Stimulated activated naive CD8-positive, alpha-beta T cell treated with anti-CD3 and anti-CD28 coated beads, Interleukin-15, Interleukin-2, amounts not matched to agents 100 U/mL and 50 U/mL, for 24 hours (primary cell): ENCODE results near the gene SLC38A2.
"Not testable (repeated sequence)": the region's sequence is repeated elsewhere in the genome, so short reads cannot be mapped to it uniquely, and the experiment has no call there.

Experiments
- ATAC-seq: fragments of 150-1000 bp; cut with Tn5 transposase; one replicate; pipeline ENCODE4 v1.10.0; 2021
- DNase-seq: peaks from one replicate; pipeline ENCODE4 v3.0.0; 2021

SLC38A2 gene

GRCh38 chr12:46360908-46361666 is 11.5 kb downstream of the SLC38A2 start:
- no peak for DNase-seq
- ATAC-seq, result no peak

DNA sequence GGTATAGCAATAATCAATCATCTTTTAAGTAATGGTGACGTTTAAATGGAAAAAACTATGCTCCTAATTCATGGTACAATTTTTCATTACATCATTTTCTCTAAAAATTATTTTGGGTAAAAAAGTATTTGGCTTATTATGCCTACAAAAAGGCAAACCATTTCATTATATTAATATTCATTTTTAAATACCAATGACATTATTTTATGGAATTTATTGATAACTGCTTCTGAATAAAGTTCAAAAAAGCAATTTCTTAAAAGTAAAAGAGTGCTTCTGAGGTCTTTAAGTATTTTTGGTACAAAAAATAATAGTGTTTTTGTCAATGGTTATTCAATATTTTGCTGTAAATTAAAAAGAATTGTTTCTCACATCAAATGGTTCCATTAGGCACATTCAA is 12.2 kb downstream of the SLC38A2 start:
- no peak for DNase-seq
- ATAC-seq, result no peak

GRCh38 chr12:46359667-46360280 is 12.8 kb downstream of the SLC38A2 start:
- DNase-seq, result no peak
- no peak for ATAC-seq

- no peak for ATAC-seq
- DNase-seq, result no peak
These were observed 13.5 kb downstream of the SLC38A2 start for GRCh38 chr12:46358791-46359666.

DNA sequence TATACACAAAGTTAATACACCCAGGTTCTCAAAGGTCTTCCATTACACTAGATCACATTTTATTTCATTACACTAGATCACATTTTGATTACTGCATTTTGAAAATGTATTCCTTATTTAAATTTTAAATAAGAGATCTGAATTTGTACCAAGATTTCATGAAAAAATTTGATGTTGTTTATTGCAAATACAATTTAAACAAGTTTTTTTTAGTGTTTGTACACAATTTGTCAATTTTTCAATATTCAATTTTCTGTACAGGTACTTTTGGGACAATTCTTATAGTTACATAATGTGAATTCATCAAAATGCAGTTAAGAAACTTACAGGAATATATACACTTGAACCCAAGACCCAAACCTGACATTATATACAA is 14.3 kb downstream of the SLC38A2 start:
- ATAC-seq (no peak), DNase-seq (no peak)

DNA sequence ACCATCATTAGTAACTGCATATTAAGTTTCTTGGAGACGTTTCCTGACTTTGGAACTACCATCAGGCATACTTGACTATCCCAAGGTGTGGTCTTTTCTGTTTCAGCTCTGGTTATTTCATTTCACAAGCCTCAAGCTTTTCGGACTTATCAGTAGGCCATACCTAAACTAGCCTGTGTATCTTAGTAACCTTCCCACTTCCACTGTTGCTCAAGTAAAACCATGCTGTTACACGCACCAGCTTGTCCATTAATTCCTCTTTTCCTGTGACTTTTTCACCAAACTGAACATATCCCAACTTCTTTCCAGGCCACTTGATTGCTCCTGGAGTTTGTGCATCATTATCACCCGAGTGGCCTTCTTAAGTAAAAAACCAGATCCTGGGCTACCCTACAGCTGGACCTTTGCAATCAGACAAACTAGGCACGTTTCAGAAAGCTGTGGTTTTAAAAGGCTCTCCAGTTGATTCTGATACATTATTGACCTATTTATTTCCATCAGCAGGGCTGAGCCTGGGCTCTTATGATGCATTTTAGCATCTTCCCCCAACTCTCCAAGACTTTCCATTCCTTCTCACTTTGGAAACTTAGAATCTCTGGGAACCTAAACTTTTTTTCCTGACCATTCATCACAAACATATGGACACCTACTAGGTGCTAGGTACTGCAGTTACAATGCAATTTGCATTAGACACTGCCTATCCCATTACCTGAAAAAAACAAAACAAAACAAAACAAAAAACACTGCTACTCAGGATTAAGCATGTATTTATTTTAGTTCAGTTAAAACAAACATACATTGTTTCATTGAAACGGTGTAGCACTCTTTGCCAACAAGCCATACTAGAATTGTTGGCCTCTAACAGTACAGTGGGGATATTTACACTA is 14.9 kb downstream of the SLC38A2 start:
- DNase-seq (no peak), ATAC-seq (no peak)

DNA sequence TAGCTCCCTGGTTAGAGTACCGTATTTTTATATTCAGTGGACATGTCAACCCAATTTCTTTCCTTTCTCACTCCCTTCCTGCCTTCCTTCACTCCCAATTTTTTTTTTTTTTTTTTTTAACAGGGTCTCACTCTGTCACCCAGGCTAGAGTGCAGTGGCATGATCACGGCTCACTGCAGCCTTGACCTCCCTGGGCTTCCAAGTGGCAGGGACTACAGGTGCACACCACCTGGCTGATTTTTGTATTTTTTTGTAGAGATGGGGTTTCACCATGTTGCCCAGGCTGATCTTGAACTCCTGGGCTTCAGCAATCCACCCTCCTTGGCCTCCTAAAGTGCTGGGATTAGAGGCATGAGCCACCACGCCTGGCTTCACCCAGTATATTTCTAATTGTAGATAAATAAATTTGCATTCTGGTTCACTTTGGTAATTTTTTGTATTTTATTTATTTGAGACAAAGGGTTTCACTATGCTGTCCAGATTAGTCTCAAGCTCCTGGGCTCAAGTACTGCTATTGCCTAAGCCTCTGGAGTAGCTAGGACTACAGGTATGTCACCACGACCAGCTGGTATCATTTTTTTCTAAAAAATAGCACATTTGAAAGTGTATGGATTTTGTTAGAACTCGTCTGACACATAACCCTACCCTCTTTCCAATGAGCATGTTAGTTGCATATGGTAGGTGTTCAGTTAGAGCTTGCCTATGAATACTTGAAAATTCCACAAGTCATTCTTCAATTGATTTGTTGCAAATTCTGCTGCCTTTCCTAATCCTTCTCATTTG is 15.7 kb downstream of the SLC38A2 start:
- DNase-seq (no peak), ATAC-seq (no peak)

- no peak for ATAC-seq
- DNase-seq, result no peak
These were observed 17.8 kb downstream of the SLC38A2 start for GRCh38 chr12:46354802-46355199.

GRCh38 chr12:46354111-46354801 is 18.3 kb downstream of the SLC38A2 start:
- ATAC-seq, result no peak
- DNase-seq, result no peak

GRCh38 chr12:46351886-46352650 is 20.5 kb downstream of the SLC38A2 start:
- DNase-seq (no peak), ATAC-seq (no peak)

DNA sequence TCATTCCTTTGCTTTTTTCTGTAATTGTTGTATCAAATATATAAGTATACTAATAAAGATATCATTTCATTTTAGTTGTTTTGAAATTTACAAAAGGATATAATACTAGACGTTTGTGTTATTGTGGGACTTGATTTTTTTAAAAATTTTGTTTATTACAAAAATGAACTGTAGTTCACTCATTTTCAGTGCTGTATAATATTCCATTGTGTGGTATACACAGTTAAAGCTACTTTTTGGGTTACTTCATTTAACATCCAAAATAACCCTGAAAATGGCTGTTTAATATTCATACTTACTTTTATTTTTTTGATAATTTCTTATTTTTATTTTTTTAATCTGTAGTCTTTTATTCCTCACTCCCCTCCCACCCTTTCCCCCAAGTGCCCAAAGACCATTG is 21.4 kb downstream of the SLC38A2 start:
- ATAC-seq (no peak), DNase-seq (no peak)

DNA sequence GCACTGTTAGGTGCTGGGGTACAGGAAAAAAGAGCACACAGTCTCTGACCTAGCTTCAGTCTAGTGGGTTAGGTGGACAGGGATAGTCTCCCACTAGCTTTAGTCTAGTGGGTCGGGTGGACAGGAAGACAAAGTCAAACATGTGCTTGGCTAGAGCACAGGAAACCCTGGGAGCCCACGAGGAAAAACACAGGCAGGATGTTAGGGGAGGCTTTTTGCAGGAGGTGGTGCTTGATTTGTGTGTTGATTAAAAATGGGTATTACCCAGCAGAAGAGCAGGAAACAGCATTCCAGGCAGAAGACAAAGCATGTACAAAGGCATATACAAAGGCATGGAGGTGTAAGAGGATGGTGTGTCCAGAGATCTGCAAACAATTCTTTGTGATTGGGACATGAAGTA is 23.3 kb downstream of the SLC38A2 start:
- no peak for DNase-seq
- ATAC-seq, result no peak

DNA sequence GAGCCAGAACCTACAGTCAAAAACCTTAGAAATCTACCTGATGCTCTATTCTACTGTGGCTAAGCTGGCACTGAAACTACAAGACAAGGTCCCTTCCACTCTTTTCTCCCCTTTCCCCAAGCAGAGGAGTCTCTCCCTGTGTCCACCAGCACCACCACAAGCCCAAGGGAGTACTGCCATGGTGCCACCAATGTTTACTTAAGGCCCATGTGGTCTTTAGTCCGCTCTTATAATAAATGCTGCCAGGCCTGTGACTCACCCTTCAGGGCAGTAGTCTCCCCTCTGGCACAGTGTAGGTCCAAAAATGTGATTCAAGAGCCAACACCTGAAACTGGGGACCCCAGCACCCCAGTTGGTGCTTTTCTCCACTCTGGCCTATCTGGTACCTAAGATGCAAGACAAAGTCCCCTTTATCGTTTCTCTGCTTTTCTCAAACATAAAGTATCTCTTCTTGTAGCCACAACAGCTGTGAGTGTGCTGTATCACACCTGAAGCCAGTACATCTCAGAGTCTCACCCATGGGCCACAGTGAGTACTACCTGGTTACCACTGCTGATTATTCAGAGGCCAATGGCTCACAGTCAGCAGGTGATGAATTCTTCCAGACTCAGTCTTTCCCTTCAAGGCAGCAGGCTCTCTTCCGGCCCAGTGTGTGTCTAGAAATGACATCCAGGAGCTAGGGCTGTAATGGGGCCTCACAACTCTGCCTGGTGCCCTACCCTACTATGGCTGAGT is 29.3 kb downstream of the SLC38A2 start:
- DNase-seq (no peak), ATAC-seq (no peak)

GRCh38 chr12:46342562-46343033 is 30.0 kb downstream of the SLC38A2 start:
- DNase-seq, result no peak
- ATAC-seq, result peak; percentile 55

GRCh38 chr12:46339051-46339450 is 33.5 kb downstream of the SLC38A2 start:
- no peak for DNase-seq
- no peak for ATAC-seq

GRCh38 chr12:46332260-46332659 is 40.3 kb downstream of the SLC38A2 start:
- ATAC-seq (no peak), DNase-seq (no peak)

DNA sequence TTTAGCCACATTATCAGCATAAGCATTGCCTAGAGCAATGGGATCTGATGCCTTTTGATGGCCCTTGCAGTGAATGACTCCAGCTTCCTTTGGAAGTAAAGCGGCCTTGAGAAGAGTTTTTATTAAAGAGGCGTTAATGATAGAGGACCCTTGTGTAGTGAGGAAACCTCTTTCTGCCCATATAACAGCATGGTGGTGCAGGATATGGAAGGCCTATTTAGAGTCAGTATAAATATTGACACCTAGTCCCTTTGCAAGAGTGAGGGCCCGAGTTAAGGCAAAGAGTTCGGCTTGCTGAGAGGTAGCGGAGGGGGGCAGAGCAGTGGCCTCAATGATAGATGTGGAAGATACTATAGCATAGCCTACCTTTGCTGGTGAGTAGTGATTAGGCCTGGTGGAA is 47.5 kb downstream of the SLC38A2 start:
- not testable (repeated sequence) for ATAC-seq, DNase-seq

- ATAC-seq (no peak), DNase-seq (no peak)
These were observed 51.8 kb downstream of the SLC38A2 start for GRCh38 chr12:46320731-46321130.

- DNase-seq (no peak), ATAC-seq (no peak)
These were observed 54.5 kb downstream of the SLC38A2 start for GRCh38 chr12:46318037-46318436.
